Measurements from ENCODE around the gene ATP5F1C.

The ATP5F1C gene

DNA sequence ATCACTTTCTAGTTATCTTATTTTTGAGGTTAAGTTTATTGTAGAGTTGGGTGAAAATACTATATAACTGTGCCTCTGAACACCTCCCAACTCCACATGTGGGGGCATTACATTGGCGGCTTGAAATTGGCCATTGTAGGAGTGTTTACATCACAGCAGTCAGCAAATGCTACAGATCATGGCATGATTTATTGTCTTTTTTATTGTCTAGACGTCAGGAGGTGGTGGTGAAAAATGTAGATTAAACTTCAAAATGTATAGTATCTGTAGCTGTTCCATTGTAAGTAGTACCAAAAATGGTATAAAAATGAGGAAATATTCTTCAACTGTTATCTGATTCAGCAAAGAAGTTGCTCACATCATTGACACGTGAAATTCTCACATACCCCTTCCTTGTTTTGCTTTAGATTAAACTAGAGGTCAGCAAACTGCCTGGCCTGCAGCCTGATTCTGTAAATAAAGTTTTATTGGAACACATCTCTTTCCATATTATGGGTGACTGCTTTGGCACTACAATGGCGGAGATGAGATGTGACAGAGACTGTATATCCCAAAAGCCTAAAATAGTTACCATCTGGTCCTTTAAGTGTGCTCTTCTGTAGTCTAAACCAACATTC is 65.4 kb downstream of the ATP5F1C start:
- DNase-seq (ENCODE audit: low read depth in 2 of 2) = no peak

GRCh38 chr10:7853890-7854289 is 65.9 kb downstream of the ATP5F1C start:
- no peak for DNase-seq (ENCODE audit: low read depth in 2 of 2)

DNA sequence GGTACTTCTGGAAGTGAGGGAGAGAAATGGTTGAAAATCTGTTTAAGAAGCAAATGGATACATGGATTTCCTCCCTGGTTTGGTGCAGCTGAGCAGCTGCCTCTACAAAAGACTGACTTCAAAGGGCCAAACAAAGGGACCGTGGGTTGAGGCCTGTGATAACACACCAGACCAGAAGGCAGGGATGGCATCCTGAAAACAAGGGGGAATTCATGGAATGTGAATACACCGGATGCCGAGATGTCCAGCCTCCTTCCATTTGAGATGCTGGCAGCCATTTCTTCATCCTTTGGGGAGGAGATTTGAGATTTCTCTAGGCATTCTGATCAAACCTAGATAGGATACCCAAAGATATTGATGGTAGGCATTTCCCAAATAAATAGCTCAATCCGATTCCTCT is 67.2 kb downstream of the ATP5F1C start:
- no peak for DNase-seq (ENCODE audit: low read depth in 2 of 2)

- DNase-seq (ENCODE audit: low read depth in 2 of 2) = no peak
These were observed 68.7 kb downstream of the ATP5F1C start for GRCh38 chr10:7856678-7857077.

- no peak for DNase-seq (ENCODE audit: low read depth in 2 of 2)
These were observed 69.3 kb downstream of the ATP5F1C start for GRCh38 chr10:7857262-7857661.
